Kidney (tissue), 14 donors: ENCODE data around the gene UBQLN4. TPM values are rescaled to one million over a fixed set of nuclear protein-coding genes. Genes with fewer than 3 reads are reported as not detected.
A peak's percentile ranks its signal among the peaks of the same experiment; 100 is the strongest.

Source experiments
- DNase-seq, 5 donors: peaks; one replicate each; pipeline ENCODE4 v3.0.0-alpha.2; 2013 to 2020
- FAIRE-seq: peaks from 2 replicates; lab custom pipeline; 2012; peaks lifted over from hg19 to GRCh38; lab: Jason Lieb, UNC
- H3K27ac ChIP-seq, 2 donors: one replicate each; pipeline ENCODE4 v1.7.0; 2013; ENCODE audit warnings: low read depth in 2 of 2, low read length in 2 of 2, inconsistent platforms in 1 of 2
- H3K27me3 ChIP-seq: one replicate; pipeline ENCODE4 v1.7.1; 2013; ENCODE audit warnings: low read length, inconsistent platforms; ENCODE audit not compliant: control insufficient read depth, insufficient read depth
- H3K36me3 ChIP-seq, 3 donors: one replicate each; pipeline versions ENCODE4 v1.7.0 to v1.7.1; 2013; ENCODE audit warnings: low read length in 3 of 3, control low read depth in 1 of 3, inconsistent platforms in 1 of 3; ENCODE audit not compliant: insufficient read depth in 3 of 3, control insufficient read depth in 2 of 3
- H3K4me1 ChIP-seq, 3 donors: one replicate each; pipeline versions ENCODE4 v1.7.0 to v1.7.1; 2013; ENCODE audit warnings: low read length in 3 of 3, inconsistent platforms in 1 of 3, low read depth in 1 of 3; ENCODE audit not compliant: control insufficient read depth in 2 of 3, insufficient read depth in 2 of 3
- H3K4me3 ChIP-seq, 3 donors: one replicate each; pipeline versions ENCODE4 v1.7.0 to v1.8.1; 2013; ENCODE audit warnings: low read length in 3 of 3, control low read depth in 1 of 3, inconsistent platforms in 1 of 3
- H3K9ac ChIP-seq, 3 donors: one replicate each; pipeline versions ENCODE4 v1.7.0 to v1.7.1; 2013; ENCODE audit warnings: low read length in 3 of 3, control low read depth in 1 of 3, inconsistent platforms in 1 of 3
- H3K9me3 ChIP-seq, 3 donors: one replicate each; pipeline versions ENCODE4 v1.7.0 to v1.7.1; 2013; ENCODE audit warnings: low read length in 3 of 3, control low read depth in 1 of 3, inconsistent platforms in 1 of 3; ENCODE audit not compliant: control insufficient read depth in 2 of 3, insufficient read depth in 1 of 3
- CTCF ChIP-seq: IDR thresholded peaks from 3 replicates; pipeline ENCODE4 v1.5.1; 2012; ENCODE audit warnings: mild to moderate bottlenecking, moderate library complexity, borderline replicate concordance; ENCODE audit not compliant: insufficient read depth; ENCODE audit errors: extremely low read depth
- intact Hi-C: fragments of 100-400 bp; cut with DNase I; formaldehyde crosslinking; loops from one replicate; pipeline ENCODE4 v1.11.1; 2022
- polyA plus RNA-seq: library from polyadenylated mRNA; stranded (reverse); fragments of 350-450 nt; fragmentation: Illumina TruSeq; extraction: RNeasy Lipid Tissue Mini Kit (QIAGEN cat#74804); gene quantifications from one replicate; pipeline ENCODE4 v1.2.3, GENCODE V29; 2014; ENCODE audit warnings: low read depth, low replicate concordance; ENCODE audit not compliant: insufficient read depth
- total RNA-seq: library from RNA; stranded (reverse); fragmentation: NEBNext Ultra II Directional; extraction: Animal tissue kit (Norgen Biotek cat#: 25700); gene quantifications from one replicate; pipeline ENCODE4 v1.2.1, GENCODE V29; 2021
- donor health status: control.
- donor health status: control.
- donor health status: control.
- donor health status: control.
- donor health status: control.
- donor health status: DM: yes; HTN: yes; CAD: no.
- donor health status: Normal renal cell carcinoma (clear cell type).

The UBQLN4 gene
- total and polyA plus RNA-seq, 2 donors from 2014 or later: 24.5 to 24.6 TPM

DNA sequence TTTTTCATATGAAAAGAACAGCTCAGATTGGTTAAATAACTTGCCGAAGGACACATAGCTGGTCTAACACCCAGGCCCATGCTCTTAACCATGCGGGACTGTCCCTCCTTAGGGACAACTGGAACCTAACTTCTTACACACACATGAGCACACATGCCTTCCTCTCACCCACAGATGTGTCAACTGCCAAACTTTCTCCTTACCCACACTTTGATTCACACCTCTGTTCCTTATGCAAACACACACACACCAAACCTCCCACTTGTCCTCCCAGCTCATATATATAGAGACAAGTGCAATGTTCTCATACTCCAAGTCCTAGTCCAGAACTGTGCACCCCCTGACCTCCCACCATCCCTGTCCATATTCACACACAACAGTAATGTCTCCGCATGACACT, 11.6 kb upstream of the UBQLN4 start:
- Histone ChIP-seq H3K9me3 (no peaks in the 10 kb centered on the region), H3K27ac (no peak overlapping the region), H3K36me3 (no peaks in the 10 kb centered on the region), H3K27me3 (no peaks in the 10 kb centered on the region), H3K9ac (no peak overlapping the region), H3K4me3 (no peak overlapping the region), H3K4me1 (peaks cover 0 to 4% (median 0%) of the 10 kb centered on the region in 3 donors)
- DNase-seq (no peak), FAIRE-seq (no peak)
- intact Hi-C loops: no loop called here
- no peak for TF ChIP-seq CTCF

- Histone ChIP-seq H3K27ac (no peak overlapping the region), H3K9me3 (no peaks in the 10 kb centered on the region), H3K4me3 (no peak overlapping the region), H3K4me1 (peaks cover 0 to 4% (median 0%) of the 10 kb centered on the region in 3 donors), H3K9ac (no peak overlapping the region), H3K36me3 (no peaks in the 10 kb centered on the region), H3K27me3 (no peaks in the 10 kb centered on the region)
- FAIRE-seq: no peak
- DNase-seq: no peak
- TF ChIP-seq CTCF: no peak
- intact Hi-C loops: no loop called here
These were observed 11.0 kb upstream of the UBQLN4 start for GRCh38 chr1:156064615-156065014.

GRCh38 chr1:156063997-156064285, 10.3 kb upstream of the UBQLN4 start:
- H3K9me3 ChIP-seq: no peaks in the 10 kb centered on the region
- no peak for FAIRE-seq
- intact Hi-C loops: no loop called here
- no peak overlapping the region for H3K4me3 ChIP-seq
- DNase-seq: no peak
- no peak overlapping the region for H3K9ac ChIP-seq
- peaks cover 0 to 4% (median 0%) of the 10 kb centered on the region in 3 donors for H3K4me1 ChIP-seq
- no peaks in the 10 kb centered on the region for H3K36me3 ChIP-seq
- H3K27ac ChIP-seq: no peak overlapping the region
- no peaks in the 10 kb centered on the region for H3K27me3 ChIP-seq
- TF ChIP-seq CTCF: no peak

- Histone ChIP-seq H3K9ac (peak overlapping the region in 1 of 3 donors; percentile 26), H3K9me3 (no peaks in the 10 kb centered on the region), H3K27me3 (no peaks in the 10 kb centered on the region), H3K4me1 (peaks cover 0 to 4% (median 0%) of the 10 kb centered on the region in 3 donors), H3K27ac (no peak overlapping the region), H3K4me3 (peak overlapping the region in 1 of 3 donors; percentile 75), H3K36me3 (no peaks in the 10 kb centered on the region)
- TF ChIP-seq CTCF: no peak
- intact Hi-C loops: no loop called here
- no peak for DNase-seq
- FAIRE-seq: no peak
These were observed 8.6 kb upstream of the UBQLN4 start for GRCh38 chr1:156062189-156062588.
